ENCODE measurements around the gene ZNF234. TPM values are rescaled to one million over a fixed set of nuclear protein-coding genes. Genes with fewer than 3 reads are reported as not detected.
"Not testable (repeated sequence)": the region's sequence is repeated elsewhere in the genome, so short reads cannot be mapped to it uniquely, and the experiment has no call there.

ZNF234 gene
- total RNA-seq, 1 donor from 2014 or later, result 2.9 TPM

- H3K4me3 ChIP-seq (ENCODE audit: low read depth, low read length), result no peak overlapping the region
- TF ChIP-seq, protein P1, sequence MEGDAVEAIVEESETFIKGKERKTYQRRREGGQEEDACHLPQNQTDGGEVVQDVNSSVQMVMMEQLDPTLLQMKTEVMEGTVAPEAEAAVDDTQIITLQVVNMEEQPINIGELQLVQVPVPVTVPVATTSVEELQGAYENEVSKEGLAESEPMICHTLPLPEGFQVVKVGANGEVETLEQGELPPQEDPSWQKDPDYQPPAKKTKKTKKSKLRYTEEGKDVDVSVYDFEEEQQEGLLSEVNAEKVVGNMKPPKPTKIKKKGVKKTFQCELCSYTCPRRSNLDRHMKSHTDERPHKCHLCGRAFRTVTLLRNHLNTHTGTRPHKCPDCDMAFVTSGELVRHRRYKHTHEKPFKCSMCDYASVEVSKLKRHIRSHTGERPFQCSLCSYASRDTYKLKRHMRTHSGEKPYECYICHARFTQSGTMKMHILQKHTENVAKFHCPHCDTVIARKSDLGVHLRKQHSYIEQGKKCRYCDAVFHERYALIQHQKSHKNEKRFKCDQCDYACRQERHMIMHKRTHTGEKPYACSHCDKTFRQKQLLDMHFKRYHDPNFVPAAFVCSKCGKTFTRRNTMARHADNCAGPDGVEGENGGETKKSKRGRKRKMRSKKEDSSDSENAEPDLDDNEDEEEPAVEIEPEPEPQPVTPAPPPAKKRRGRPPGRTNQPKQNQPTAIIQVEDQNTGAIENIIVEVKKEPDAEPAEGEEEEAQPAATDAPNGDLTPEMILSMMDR (conservative IDR thresholded peaks at IDR 0.05; ENCODE audit: low read depth, low read length), result no peak
- DNase-seq (ENCODE audit: low read depth), result no peak
These were observed 10.1 kb downstream of the ZNF234 start for GRCh38 chr19:44151491-44151890.

DNA sequence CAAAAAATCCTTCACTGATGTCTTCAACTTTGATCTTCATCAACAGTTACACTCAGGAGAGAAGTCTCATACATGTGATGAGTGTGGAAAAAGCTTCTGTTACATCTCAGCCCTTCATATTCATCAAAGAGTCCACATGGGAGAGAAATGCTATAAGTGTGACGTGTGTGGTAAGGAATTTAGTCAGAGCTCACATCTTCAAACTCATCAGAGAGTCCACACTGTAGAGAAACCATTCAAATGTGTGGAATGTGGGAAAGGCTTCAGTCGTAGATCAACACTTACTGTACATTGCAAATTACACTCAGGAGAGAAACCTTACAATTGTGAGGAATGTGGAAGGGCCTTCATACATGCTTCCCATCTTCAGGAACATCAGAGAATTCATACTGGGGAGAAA is 15.1 kb downstream of the ZNF234 start:
- H3K4me3 ChIP-seq (ENCODE audit: low read depth, low read length), result no peak overlapping the region
- DNase-seq (ENCODE audit: low read depth), result no peak
- TF ChIP-seq, protein P1 (conservative IDR thresholded peaks at IDR 0.05; ENCODE audit: low read depth, low read length), result no peak

DNA sequence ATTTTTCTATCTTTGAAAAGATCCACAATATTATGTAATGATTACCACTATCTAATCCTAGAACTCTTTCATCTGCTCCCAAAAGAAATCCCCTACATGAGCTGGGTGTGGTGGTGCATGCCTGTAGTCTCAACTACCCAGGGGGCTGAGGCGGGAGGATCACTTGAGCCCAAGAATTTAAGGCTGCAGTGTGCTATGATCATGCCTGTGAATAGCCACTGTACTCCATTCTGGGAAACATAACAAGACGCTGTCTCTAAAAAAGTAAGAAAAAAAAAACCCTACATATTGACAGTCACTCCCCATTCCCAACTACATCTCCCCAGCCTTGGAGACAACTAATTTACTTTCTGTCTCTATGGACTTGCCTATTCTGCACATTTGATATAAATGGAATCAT is 22.4 kb downstream of the ZNF234 start:
- DNase-seq (ENCODE audit: low read depth), result no peak
- TF ChIP-seq, protein P1 (conservative IDR thresholded peaks at IDR 0.05; ENCODE audit: low read depth, low read length), result no peak
- no peak overlapping the region for H3K4me3 ChIP-seq (ENCODE audit: low read depth, low read length)

DNA sequence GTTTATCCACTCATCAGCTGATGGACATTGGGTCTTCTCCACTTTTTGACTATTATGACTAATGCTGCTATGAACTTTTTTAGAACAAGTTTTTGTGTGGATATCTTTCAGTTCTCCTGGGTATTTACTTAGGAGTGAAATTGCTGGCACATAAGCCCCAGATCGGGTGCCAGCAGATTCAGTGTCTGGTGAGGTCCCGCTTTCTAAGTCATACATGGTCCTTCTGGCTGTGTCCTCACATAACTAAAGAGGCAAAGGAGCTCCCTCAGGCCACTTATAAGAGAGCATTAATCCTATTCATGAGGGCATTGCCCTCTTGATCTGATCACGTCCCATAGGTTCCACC is 22.9 kb downstream of the ZNF234 start:
- TF ChIP-seq, protein P1 (conservative IDR thresholded peaks at IDR 0.05; ENCODE audit: low read depth, low read length), result no peak
- peak overlapping the region; percentile 91 for H3K4me3 ChIP-seq (ENCODE audit: low read depth, low read length)
- no peak for DNase-seq (ENCODE audit: low read depth)

GRCh38 chr19:44164673-44165512 is 23.5 kb downstream of the ZNF234 start, which contains the start of gene ZNF226:
Gene ZNF226, plus strand, starts transcription at chr19:44165100. Its CDS starts 4,981 bp downstream, at chr19:44170081.
- TF ChIP-seq, protein P1 (conservative IDR thresholded peaks at IDR 0.05; ENCODE audit: low read depth, low read length), result no peak
- peak; percentile 98 for DNase-seq (ENCODE audit: low read depth)
- peak within 1 kb of the TSS; percentile 91 for H3K4me3 ChIP-seq (ENCODE audit: low read depth, low read length)

DNA sequence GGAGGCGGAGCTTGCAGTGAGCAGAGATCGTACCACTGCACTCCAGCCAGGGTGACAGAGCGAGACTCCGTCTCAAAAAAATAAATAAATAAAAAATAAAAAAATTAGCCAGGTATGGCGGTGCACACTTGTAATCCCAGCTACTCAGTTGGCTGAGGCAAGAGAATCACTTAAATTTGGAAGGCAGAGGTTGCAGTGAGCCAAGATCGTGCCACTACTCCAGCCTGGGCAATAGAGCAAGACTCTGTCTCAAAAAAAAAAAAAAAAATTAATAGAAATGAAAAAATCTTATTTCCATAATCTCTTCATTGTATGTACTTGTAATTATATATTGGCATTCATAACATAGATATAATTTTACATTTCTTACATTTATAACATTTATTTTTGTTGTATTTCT is 29.3 kb downstream of the ZNF234 start:
- not testable (repeated sequence) for DNase-seq (ENCODE audit: low read depth); H3K4me3 ChIP-seq (ENCODE audit: low read depth, low read length)

DNA sequence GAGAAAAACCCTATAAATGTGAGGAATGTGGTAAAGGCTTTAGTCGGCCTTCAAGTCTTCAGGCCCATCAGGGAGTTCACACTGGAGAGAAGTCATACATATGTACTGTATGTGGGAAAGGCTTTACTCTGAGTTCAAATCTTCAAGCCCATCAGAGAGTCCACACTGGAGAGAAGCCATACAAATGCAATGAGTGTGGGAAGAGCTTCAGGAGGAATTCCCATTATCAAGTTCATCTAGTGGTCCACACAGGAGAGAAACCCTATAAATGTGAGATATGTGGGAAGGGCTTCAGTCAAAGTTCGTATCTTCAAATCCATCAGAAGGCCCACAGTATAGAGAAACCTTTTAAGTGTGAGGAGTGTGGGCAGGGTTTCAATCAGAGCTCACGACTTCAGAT is 35.2 kb downstream of the ZNF234 start:
- TF ChIP-seq, protein P1 (conservative IDR thresholded peaks at IDR 0.05; ENCODE audit: low read depth, low read length), result no peak
- no peak overlapping the region for H3K4me3 ChIP-seq (ENCODE audit: low read depth, low read length)
- no peak for DNase-seq (ENCODE audit: low read depth)

Data from epithelial cell of proximal tubule (primary cell).